H1 (cell line): ENCODE results near the gene IFRD1. TPM values are rescaled to one million over a fixed set of nuclear protein-coding genes. Genes with fewer than 3 reads are reported as not detected.

ENCODE experiments used
- ASH2L ChIP-seq: fragments of 200-600, 300-600 bp; sonication (generic); IDR thresholded peaks from one replicate; pipeline ENCODE4 v1.7.1; 2017; ENCODE audit warnings: low read length
- CHD1 ChIP-seq: IDR thresholded peaks from 2 replicates; pipeline ENCODE4 v1.6.1; 2012; ENCODE audit warnings: low read depth, low read length, improper control_type of control experiment
- CREB1 ChIP-seq: IDR thresholded peaks from 2 replicates; pipeline ENCODE4 v1.6.1; 2012; ENCODE audit warnings: inconsistent platforms
- GABPA ChIP-seq: IDR thresholded peaks from 2 replicates; pipeline ENCODE4 v1.6.1; 2011; ENCODE audit warnings: mild to moderate bottlenecking, low read length, moderate library complexity, borderline replicate concordance; ENCODE audit not compliant: insufficient read depth
- HDAC2 ChIP-seq, 2 experiments: fragments of 300-600 bp in 1 of 2; sonication (generic) in 1 of 2; IDR thresholded peaks; 2 replicates each; pipeline ENCODE4 v1.6.1; 2011 to 2012; ENCODE audit warnings: low read depth in 2 of 2, low read length in 2 of 2, mild to moderate bottlenecking in 2 of 2, moderate library complexity in 2 of 2, borderline replicate concordance in 1 of 2, inconsistent platforms in 1 of 2
- KDM4A ChIP-seq: IDR thresholded peaks from one replicate; pipeline ENCODE4 v1.7.1; 2012; ENCODE audit warnings: low read depth, mild to moderate bottlenecking, moderate library complexity, low read length, inconsistent platforms; ENCODE audit not compliant: severe bottlenecking
- KDM5A ChIP-seq: fragments of 200-600 bp; IDR thresholded peaks from 2 replicates; pipeline ENCODE4 v1.7.1; 2012; ENCODE audit warnings: mild to moderate bottlenecking, low read length, inconsistent platforms, mixed read lengths
- MAFK ChIP-seq: IDR thresholded peaks from 2 replicates; pipeline ENCODE4 v1.6.1; 2012; ENCODE audit warnings: low read depth, mild to moderate bottlenecking, improper control_type of control experiment, low read length
- NRF1 ChIP-seq: IDR thresholded peaks from 2 replicates; pipeline ENCODE4 v1.6.1; 2011; ENCODE audit warnings: mild to moderate bottlenecking, low read depth, low read length, improper control_type of control experiment
- PHF8 ChIP-seq: fragments of 200-600 bp; sonication (generic); conservative IDR thresholded peaks from 2 replicates; pipeline ENCODE4 v1.7.1; 2012; ENCODE audit warnings: low read depth, mild to moderate bottlenecking, inconsistent platforms, low read length, moderate library complexity
- POLR2A ChIP-seq, 2 experiments: IDR thresholded peaks; 1 replicate in 1 of 2; 2 replicates in 1 of 2; pipeline ENCODE4 v1.6.1; 2011; ENCODE audit warnings: low read depth in 2 of 2, low read length in 2 of 2, mild to moderate bottlenecking in 2 of 2; ENCODE audit errors: control extremely low read depth in 1 of 2
- RNF2 ChIP-seq: fragments of 200-900, 300-1000 bp; sonication (generic); IDR thresholded peaks from 2 replicates; pipeline ENCODE4 v1.7.1; 2016; ENCODE audit warnings: borderline replicate concordance, low read depth, mild to moderate bottlenecking, antibody characterized with exemption, low read length; ENCODE audit not compliant: poor library complexity, severe bottlenecking; ENCODE audit errors: missing control alignments
- RXRA ChIP-seq: IDR thresholded peaks from 2 replicates; pipeline ENCODE4 v1.6.1; 2011; ENCODE audit warnings: low read depth, mild to moderate bottlenecking, low read length, moderate library complexity; ENCODE audit not compliant: insufficient read depth
- SAP30 ChIP-seq: fragments of 300-600 bp; sonication (generic); IDR thresholded peaks from 2 replicates; pipeline ENCODE4 v1.7.1; 2012; ENCODE audit warnings: low read length, moderate library complexity, mild to moderate bottlenecking, inconsistent platforms; ENCODE audit not compliant: insufficient read depth, insufficient replicate concordance
- SIN3A ChIP-seq, 2 experiments: IDR thresholded peaks in 1 of 2; conservative IDR thresholded peaks in 1 of 2; 2 replicates each; pipeline ENCODE4 v1.6.1; 2011 to 2012; ENCODE audit warnings: low read length in 2 of 2, improper control_type of control experiment in 1 of 2, low read depth in 1 of 2, mild to moderate bottlenecking in 1 of 2
- SIX5 ChIP-seq: IDR thresholded peaks from 2 replicates; pipeline ENCODE4 v1.6.1; 2011; ENCODE audit warnings: mild to moderate bottlenecking, low read depth, low read length
- SP1 ChIP-seq: IDR thresholded peaks from 2 replicates; pipeline ENCODE4 v1.6.1; 2011; ENCODE audit warnings: low read depth, low read length
- SP4 ChIP-seq: IDR thresholded peaks from 2 replicates; pipeline ENCODE4 v1.6.1; 2012; ENCODE audit warnings: low read length, inconsistent platforms
- YY1 ChIP-seq: IDR thresholded peaks from 2 replicates; pipeline ENCODE4 v1.6.1; 2011; ENCODE audit warnings: low read depth, mild to moderate bottlenecking, low read length
- polyA plus RNA-seq, 7 experiments: library from polyadenylated mRNA; depleted of rRNA in 3 of 7; stranded (reverse) in 5 of 7; unstranded in 2 of 7; fragments of >200 nt in 5 of 7; fragments of 200-250 nt in 2 of 7; gene quantifications; 1 replicate in 5 of 7; 2 replicates in 1 of 7; 4 replicates in 1 of 7; pipeline versions ENCODE4 v1.2.1 to v1.2.3, GENCODE V29; 2011 to 2013; ENCODE audit warnings: missing spikeins in 2 of 7, mixed read lengths in 2 of 7
- total RNA-seq: library from RNA; stranded (reverse); fragmentation: NEBNext Ultra II Directional; extraction: Animal tissue kit (Norgen Biotek cat#: 25700); gene quantifications from 2 replicates; pipeline ENCODE4 v1.2.1, GENCODE V29; 2021
- TF ChIP-seq, protein P1 (sequence below): IDR thresholded peaks from 2 replicates; pipeline ENCODE4 v1.6.1; 2011; ENCODE audit warnings: low read depth, mild to moderate bottlenecking, low read length; ENCODE audit not compliant: insufficient read depth
- TF ChIP-seq, protein P2 (sequence below): IDR thresholded peaks from 2 replicates; pipeline ENCODE4 v1.6.1; 2011; ENCODE audit warnings: low read length, improper control_type of control experiment

IFRD1 gene
- total and polyA plus RNA-seq, 2 of the 8 experiments (the other 6 are each of a cell fraction or from before 2014, with no cell fraction given) = 23.0 to 50.4 TPM

DNA sequence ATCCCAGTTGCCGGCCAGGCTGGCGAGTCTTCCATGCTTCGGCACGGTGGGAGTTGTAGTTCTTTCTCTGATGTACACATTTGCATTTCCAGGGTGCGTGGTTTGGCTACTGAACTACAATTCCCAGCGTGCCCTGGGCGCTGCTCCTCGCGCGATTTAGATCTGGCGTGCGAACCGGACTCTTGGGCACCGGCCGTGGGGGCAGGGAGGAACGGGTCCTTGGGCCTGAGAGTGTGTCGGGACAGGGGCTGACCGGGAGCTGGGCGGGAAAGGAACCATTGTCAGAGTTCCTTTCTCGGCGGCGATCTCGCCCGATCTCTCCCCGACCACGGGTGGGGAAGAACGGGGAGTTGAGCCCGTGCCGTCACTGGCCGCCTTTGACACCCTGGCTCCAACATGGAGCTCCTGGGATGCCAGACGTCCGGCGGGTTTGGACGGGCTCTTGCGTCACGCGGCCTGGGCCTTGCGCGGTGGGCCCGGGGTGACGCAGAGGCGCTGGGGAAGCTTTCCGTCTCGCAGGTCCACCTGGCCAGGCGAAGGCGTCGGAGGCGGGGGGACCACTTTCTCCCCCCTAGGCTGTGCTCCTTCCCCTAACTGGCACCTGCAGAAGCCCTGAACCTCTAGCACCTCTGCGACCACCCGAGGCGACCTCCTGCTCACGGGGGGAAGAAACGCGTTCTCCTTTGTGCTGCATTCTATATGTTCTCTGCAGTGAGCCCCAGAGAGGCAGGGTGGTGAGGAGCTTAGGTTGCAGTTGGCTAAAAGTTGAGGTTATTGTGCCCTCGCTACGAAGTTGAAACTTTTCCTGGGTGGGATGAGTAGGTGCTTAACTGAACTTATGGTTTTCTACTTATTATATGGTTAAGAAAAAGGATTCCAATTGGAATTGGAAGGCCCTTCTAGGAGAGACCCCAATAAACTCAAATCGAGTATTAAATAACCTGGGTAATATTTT, 824 bp downstream of the IFRD1 start (continued):
- TF ChIP-seq RXRA (no peak), PHF8 (peak; percentile 22; the same call in 1 of the 2 replicates), GABPA (no peak), CHD1 (no peak), YY1 (peak; percentile 73; the same call in 1 of the 2 replicates), KDM4A (peak; percentile 73), SIN3A (conservative IDR thresholded peaks at IDR 0.05 in 1 of 2, IDR thresholded peaks at IDR 0.05 in 1 of 2; ENCODE audit: low read depth in 1 of 2, low read length in 2 of 2) (peak; percentile 60 to 84; a peak in 2 of 4 replicates), CREB1 (peak; percentile 93), NRF1 (no peak), SIX5 (peak; percentile 90), SAP30 (no peak), HDAC2 (IDR thresholded peaks at IDR 0.05; ENCODE audit: borderline replicate concordance in 1 of 2, low read depth in 2 of 2, low read length in 2 of 2) (peak; percentile 83 to 86; a peak in 2 of 4 replicates), KDM5A (no peak; the same call in 1 of the 2 replicates), RNF2 (no peak), POLR2A (IDR thresholded peaks at IDR 0.05; ENCODE audit: control extremely low read depth in 1 of 2, low read depth in 2 of 2, low read length in 2 of 2) (peak in 1 of 2 experiments; percentile 69; a peak in 2 of 3 replicates), SP4 (no peak), ASH2L (peak; percentile 87), SP1 (no peak), MAFK (no peak)
- TF ChIP-seq, protein P1, sequence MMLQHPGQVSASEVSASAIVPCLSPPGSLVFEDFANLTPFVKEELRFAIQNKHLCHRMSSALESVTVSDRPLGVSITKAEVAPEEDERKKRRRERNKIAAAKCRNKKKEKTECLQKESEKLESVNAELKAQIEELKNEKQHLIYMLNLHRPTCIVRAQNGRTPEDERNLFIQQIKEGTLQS = no peak
- TF ChIP-seq, protein P2, sequence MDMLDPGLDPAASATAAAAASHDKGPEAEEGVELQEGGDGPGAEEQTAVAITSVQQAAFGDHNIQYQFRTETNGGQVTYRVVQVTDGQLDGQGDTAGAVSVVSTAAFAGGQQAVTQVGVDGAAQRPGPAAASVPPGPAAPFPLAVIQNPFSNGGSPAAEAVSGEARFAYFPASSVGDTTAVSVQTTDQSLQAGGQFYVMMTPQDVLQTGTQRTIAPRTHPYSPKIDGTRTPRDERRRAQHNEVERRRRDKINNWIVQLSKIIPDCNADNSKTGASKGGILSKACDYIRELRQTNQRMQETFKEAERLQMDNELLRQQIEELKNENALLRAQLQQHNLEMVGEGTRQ = 0 out of 2 replicates have a peak, but pooled peaks have one; percentile 5
